HG03575 (cell line): ENCODE data around the gene SIGLEC7.

Source experiments
- ATAC-seq: cut with Tn5 transposase; IDR thresholded peaks from one replicate; pipeline ENCODE4 v1.9.1; 2021; ENCODE audit not compliant: unreplicated experiment, insufficient number of reproducible peaks, low FRiP score; ENCODE audit errors: extremely low read depth

SIGLEC7 gene

GRCh38 chr19:51114087-51114729 is 27.9 kb upstream of the SIGLEC7 start:
- no peak for ATAC-seq

- ATAC-seq = no peak
Measured at GRCh38 chr19:51116736-51117286, 25.3 kb upstream of the SIGLEC7 start.

GRCh38 chr19:51119101-51119500 is 23.0 kb upstream of the SIGLEC7 start:
- no peak for ATAC-seq

GRCh38 chr19:51119611-51120010 is 22.5 kb upstream of the SIGLEC7 start:
- ATAC-seq = no peak

GRCh38 chr19:51120160-51120559 is 21.9 kb upstream of the SIGLEC7 start:
- ATAC-seq = no peak

GRCh38 chr19:51121257-51121656 is 20.8 kb upstream of the SIGLEC7 start:
- ATAC-seq = no peak

- ATAC-seq = no peak
Measured at GRCh38 chr19:51122112-51122981, 19.8 kb upstream of the SIGLEC7 start.

GRCh38 chr19:51123381-51123800 is 18.7 kb upstream of the SIGLEC7 start:
- no peak for ATAC-seq

GRCh38 chr19:51123802-51124201 is 18.3 kb upstream of the SIGLEC7 start:
- ATAC-seq = no peak

GRCh38 chr19:51124216-51124615 is 17.9 kb upstream of the SIGLEC7 start:
- no peak for ATAC-seq

- no peak for ATAC-seq
Measured at GRCh38 chr19:51124729-51125128, 17.4 kb upstream of the SIGLEC7 start, which contains the start of gene SIGLEC9. SIGLEC9 (plus strand) TSS chr19:51124906; CDS start chr19:51124975, 69 bp downstream.

- ATAC-seq = no peak
Measured at GRCh38 chr19:51125421-51126075, 16.6 kb upstream of the SIGLEC7 start.

GRCh38 chr19:51127032-51127431 is 15.1 kb upstream of the SIGLEC7 start:
- no peak for ATAC-seq

- ATAC-seq = no peak
Measured at GRCh38 chr19:51127755-51128154, 14.3 kb upstream of the SIGLEC7 start.

- ATAC-seq = no peak
Measured at GRCh38 chr19:51128227-51128626, 13.9 kb upstream of the SIGLEC7 start.

GRCh38 chr19:51129716-51130115 is 12.4 kb upstream of the SIGLEC7 start:
- ATAC-seq = no peak

- ATAC-seq = no peak
Measured at GRCh38 chr19:51131780-51132680, 10.1 kb upstream of the SIGLEC7 start.

GRCh38 chr19:51135004-51135403 is 7.1 kb upstream of the SIGLEC7 start:
- no peak for ATAC-seq
